Measurements from ENCODE around the gene PGR. TPM values are rescaled to one million over a fixed set of nuclear protein-coding genes. Genes with fewer than 3 reads are reported as not detected.

Gene PGR
- total and polyA plus RNA-seq, 2 experiments from 2014 or later: not detected

DNA sequence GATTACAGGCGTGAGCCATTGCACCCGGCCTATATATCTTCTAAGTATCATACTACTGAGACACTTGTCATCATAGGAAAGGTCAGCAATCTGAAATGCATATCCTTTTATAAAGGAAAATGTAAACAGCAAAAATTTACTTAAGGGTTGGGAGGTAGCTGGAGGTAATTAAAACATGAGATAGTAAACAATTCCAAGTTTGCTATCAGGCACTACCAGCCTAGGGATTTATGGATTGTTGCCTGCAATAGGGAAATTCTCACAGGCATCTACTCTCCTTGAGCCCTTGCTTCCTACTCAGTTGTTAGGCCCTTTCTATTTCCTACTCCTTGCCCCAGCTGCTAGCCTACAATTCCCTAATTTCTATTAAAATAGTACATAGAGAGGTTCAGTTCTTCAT is 16.1 kb downstream of the PGR start:
- DNase-seq: no peak
- Histone ChIP-seq H3K4me1 (ENCODE audit: insufficient read depth) (no peaks in the 10 kb centered on the region), H3K27ac (no peak overlapping the region), H3K4me3 (no peak overlapping the region), H3K9me2 (ENCODE audit: insufficient read depth) (no peaks in the 10 kb centered on the region), H2AFZ (no peak overlapping the region), H3K36me3 (ENCODE audit: low read depth) (no peaks in the 10 kb centered on the region), H3K4me2 (ENCODE audit: unreplicated experiment) (no peak overlapping the region), H3K27me3 (replicated peaks; ENCODE audit: insufficient read depth) (no peaks in the 10 kb centered on the region), H4K20me1 (ENCODE audit: insufficient read depth) (no peaks in the 10 kb centered on the region), H3F3A (ENCODE audit: insufficient read depth) (no peaks in the 10 kb centered on the region), H3K79me2 (ENCODE audit: insufficient read depth) (no peaks in the 10 kb centered on the region), H3K9ac (no peak overlapping the region), H3K9me3 (ENCODE audit: low read depth) (no peaks in the 10 kb centered on the region)
- no peak for TF ChIP-seq EZH2 (IDR thresholded peaks at IDR 0.05; ENCODE audit: insufficient read depth, poor library complexity, severe bottlenecking)
- TF ChIP-seq EZH2phosphoT487 (IDR thresholded peaks at IDR 0.05; ENCODE audit: insufficient read depth, low read depth): no peak
- WGBS, 2 experiments (ENCODE audit: low coverage in 1 of 2, low lambda C conversion rate in 2 of 2, missing lambda C conversion rate in 2 of 2): 78 to 88% methylated on average over 2 of the region's 2 CpGs
- in situ Hi-C loops (cut with MboI): no loop called here

- Histone ChIP-seq H2AFZ (no peak overlapping the region), H3K27me3 (replicated peaks; ENCODE audit: insufficient read depth) (no peaks in the 10 kb centered on the region), H3K4me3 (no peak overlapping the region), H3F3A (ENCODE audit: insufficient read depth) (no peaks in the 10 kb centered on the region), H3K9me2 (ENCODE audit: insufficient read depth) (no peaks in the 10 kb centered on the region), H4K20me1 (ENCODE audit: insufficient read depth) (no peaks in the 10 kb centered on the region), H3K4me2 (ENCODE audit: unreplicated experiment) (no peak overlapping the region), H3K36me3 (ENCODE audit: low read depth) (no peaks in the 10 kb centered on the region), H3K9ac (no peak overlapping the region), H3K27ac (no peak overlapping the region), H3K79me2 (ENCODE audit: insufficient read depth) (no peaks in the 10 kb centered on the region), H3K4me1 (ENCODE audit: insufficient read depth) (no peaks in the 10 kb centered on the region), H3K9me3 (ENCODE audit: low read depth) (no peaks in the 10 kb centered on the region)
- TF ChIP-seq EZH2phosphoT487 (IDR thresholded peaks at IDR 0.05; ENCODE audit: insufficient read depth, low read depth) (no peak), EZH2 (IDR thresholded peaks at IDR 0.05; ENCODE audit: insufficient read depth, poor library complexity, severe bottlenecking) (no peak)
- in situ Hi-C loops (cut with MboI): no loop called here
- DNase-seq: no peak
These were observed 24.9 kb downstream of the PGR start for GRCh38 chr11:101104716-101105115.

DNA sequence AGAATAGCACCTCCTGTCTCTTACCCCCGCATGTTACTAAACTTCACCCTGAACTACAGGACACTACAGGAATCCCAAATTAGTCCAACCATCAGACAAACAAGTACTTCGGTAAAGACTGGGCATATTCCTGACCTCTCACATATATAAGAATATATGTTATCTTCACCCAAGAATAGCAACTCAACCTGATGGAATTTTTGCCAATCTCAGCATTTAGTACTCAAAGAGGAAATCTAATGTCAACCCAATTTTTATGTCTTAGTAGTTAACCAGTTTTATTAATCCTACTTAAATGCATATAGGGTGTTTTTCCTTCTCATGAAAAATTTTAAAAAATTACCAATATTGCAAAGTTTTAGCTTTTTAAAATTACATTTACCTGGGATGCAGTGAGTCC is 26.2 kb downstream of the PGR start:
- Histone ChIP-seq H3K4me1 (ENCODE audit: insufficient read depth) (no peaks in the 10 kb centered on the region), H2AFZ (no peak overlapping the region), H3K36me3 (ENCODE audit: low read depth) (no peaks in the 10 kb centered on the region), H3K9me2 (ENCODE audit: insufficient read depth) (no peaks in the 10 kb centered on the region), H3K9me3 (ENCODE audit: low read depth) (no peaks in the 10 kb centered on the region), H4K20me1 (ENCODE audit: insufficient read depth) (no peaks in the 10 kb centered on the region), H3K27ac (no peak overlapping the region), H3K27me3 (replicated peaks; ENCODE audit: insufficient read depth) (no peaks in the 10 kb centered on the region), H3K4me2 (ENCODE audit: unreplicated experiment) (no peak overlapping the region), H3K9ac (no peak overlapping the region), H3K79me2 (ENCODE audit: insufficient read depth) (no peaks in the 10 kb centered on the region), H3K4me3 (no peak overlapping the region), H3F3A (ENCODE audit: insufficient read depth) (no peaks in the 10 kb centered on the region)
- in situ Hi-C loops (cut with MboI): no loop called here
- TF ChIP-seq EZH2 (IDR thresholded peaks at IDR 0.05; ENCODE audit: insufficient read depth, poor library complexity, severe bottlenecking) (no peak), EZH2phosphoT487 (IDR thresholded peaks at IDR 0.05; ENCODE audit: insufficient read depth, low read depth) (no peak)
- WGBS, 2 experiments (ENCODE audit: low coverage in 1 of 2, low lambda C conversion rate in 2 of 2, missing lambda C conversion rate in 2 of 2): 52 to 54% methylated on average over 2 of the region's 2 CpGs
- no peak for DNase-seq

DNA sequence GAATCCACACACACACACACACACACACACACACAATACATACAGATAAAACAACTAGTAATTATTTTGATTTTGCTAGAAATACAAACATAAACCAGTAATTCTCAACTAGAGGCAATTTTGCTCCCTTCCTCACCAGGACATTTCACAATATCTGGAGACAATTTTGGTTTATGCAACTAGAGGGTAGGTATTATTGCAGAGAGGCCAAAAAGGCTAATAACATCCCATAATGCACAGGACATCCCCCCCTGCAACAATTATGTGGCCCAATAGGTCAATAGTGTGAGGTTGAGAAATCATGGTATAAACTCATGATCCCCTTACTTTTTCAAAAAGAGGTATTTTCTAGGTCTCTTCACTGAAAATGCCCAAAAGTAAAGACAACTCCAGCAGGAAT is 29.0 kb downstream of the PGR start:
- H3K79me2 ChIP-seq (ENCODE audit: insufficient read depth): no peaks in the 10 kb centered on the region
- no peaks in the 10 kb centered on the region for H3F3A ChIP-seq (ENCODE audit: insufficient read depth)
- DNase-seq: no peak
- H3K27ac ChIP-seq: no peak overlapping the region
- H3K4me1 ChIP-seq (ENCODE audit: insufficient read depth): no peaks in the 10 kb centered on the region
- H3K4me3 ChIP-seq: no peak overlapping the region
- no peaks in the 10 kb centered on the region for H3K27me3 ChIP-seq (replicated peaks; ENCODE audit: insufficient read depth)
- no peaks in the 10 kb centered on the region for H3K9me3 ChIP-seq (ENCODE audit: low read depth)
- H3K36me3 ChIP-seq (ENCODE audit: low read depth): no peaks in the 10 kb centered on the region
- no peaks in the 10 kb centered on the region for H4K20me1 ChIP-seq (ENCODE audit: insufficient read depth)
- H2AFZ ChIP-seq: no peak overlapping the region
- in situ Hi-C loops (cut with MboI): no loop called here
- no peaks in the 10 kb centered on the region for H3K9me2 ChIP-seq (ENCODE audit: insufficient read depth)
- no peak for TF ChIP-seq EZH2phosphoT487 (IDR thresholded peaks at IDR 0.05; ENCODE audit: insufficient read depth, low read depth)
- TF ChIP-seq EZH2 (IDR thresholded peaks at IDR 0.05; ENCODE audit: insufficient read depth, poor library complexity, severe bottlenecking): no peak
- H3K9ac ChIP-seq: no peak overlapping the region
- H3K4me2 ChIP-seq (ENCODE audit: unreplicated experiment): no peak overlapping the region

GRCh38 chr11:101096036-101096704 is 33.4 kb downstream of the PGR start:
- no peaks in the 10 kb centered on the region for H3K36me3 ChIP-seq (ENCODE audit: low read depth)
- no peaks in the 10 kb centered on the region for H3K27me3 ChIP-seq (replicated peaks; ENCODE audit: insufficient read depth)
- H3K27ac ChIP-seq: no peak overlapping the region
- peak; percentile 2 for DNase-seq
- no peak overlapping the region for H3K4me3 ChIP-seq
- H3F3A ChIP-seq (ENCODE audit: insufficient read depth): no peaks in the 10 kb centered on the region
- H4K20me1 ChIP-seq (ENCODE audit: insufficient read depth): no peaks in the 10 kb centered on the region
- H3K4me2 ChIP-seq (ENCODE audit: unreplicated experiment): no peak overlapping the region
- in situ Hi-C loops (cut with MboI): no loop called here
- TF ChIP-seq EZH2 (IDR thresholded peaks at IDR 0.05; ENCODE audit: insufficient read depth, poor library complexity, severe bottlenecking) (no peak), EZH2phosphoT487 (IDR thresholded peaks at IDR 0.05; ENCODE audit: insufficient read depth, low read depth) (no peak)
- no peak overlapping the region for H2AFZ ChIP-seq
- no peaks in the 10 kb centered on the region for H3K9me3 ChIP-seq (ENCODE audit: low read depth)
- whole genome bisulfite sequencing, 2 experiments (ENCODE audit: low coverage in 1 of 2, low lambda C conversion rate in 2 of 2, missing lambda C conversion rate in 2 of 2): 42 to 51% methylated on average over 4 of the region's 4 CpGs
- H3K9ac ChIP-seq: no peak overlapping the region
- no peaks in the 10 kb centered on the region for H3K79me2 ChIP-seq (ENCODE audit: insufficient read depth)
- no peaks in the 10 kb centered on the region for H3K4me1 ChIP-seq (ENCODE audit: insufficient read depth)
- H3K9me2 ChIP-seq (ENCODE audit: insufficient read depth): no peaks in the 10 kb centered on the region
